ENCODE measurements around the gene RAD51B.

The RAD51B gene

GRCh38 chr14:68369281-68370056, 549.9 kb downstream of the RAD51B start:
- no peak for DNase-seq (ENCODE audit: low read depth)
- no peak overlapping the region for H3K4me3 ChIP-seq (ENCODE audit: low read length)

GRCh38 chr14:68370057-68370360, 550.4 kb downstream of the RAD51B start:
- no peak for DNase-seq (ENCODE audit: low read depth)
- H3K4me3 ChIP-seq (ENCODE audit: low read length), result no peak overlapping the region
- no peak for TF ChIP-seq CTCF (conservative IDR thresholded peaks at IDR 0.05; ENCODE audit: low read depth, low read length)

More at GRCh38 chr14:68369281-68370056, 549.9 kb downstream of the RAD51B start:
- no peak for TF ChIP-seq CTCF (conservative IDR thresholded peaks at IDR 0.05; ENCODE audit: low read depth, low read length)

GRCh38 chr14:68372368-68372767, 552.8 kb downstream of the RAD51B start:
- H3K4me3 ChIP-seq (ENCODE audit: low read length), result no peak overlapping the region
- TF ChIP-seq CTCF (conservative IDR thresholded peaks at IDR 0.05; ENCODE audit: low read depth, low read length), result no peak
- DNase-seq (ENCODE audit: low read depth), result no peak

- no peak overlapping the region for H3K4me3 ChIP-seq (ENCODE audit: low read length)
- DNase-seq (ENCODE audit: low read depth), result no peak
- TF ChIP-seq CTCF (conservative IDR thresholded peaks at IDR 0.05; ENCODE audit: low read depth, low read length), result no peak
Observed at GRCh38 chr14:68373124-68373646, 553.6 kb downstream of the RAD51B start.

- DNase-seq (ENCODE audit: low read depth), result no peak
- no peak overlapping the region for H3K4me3 ChIP-seq (ENCODE audit: low read length)
- TF ChIP-seq CTCF (conservative IDR thresholded peaks at IDR 0.05; ENCODE audit: low read depth, low read length), result no peak
Observed at GRCh38 chr14:68373847-68374444, 554.4 kb downstream of the RAD51B start.

GRCh38 chr14:68374682-68375081, 555.1 kb downstream of the RAD51B start:
- H3K4me3 ChIP-seq (ENCODE audit: low read length), result no peak overlapping the region
- no peak for TF ChIP-seq CTCF (conservative IDR thresholded peaks at IDR 0.05; ENCODE audit: low read depth, low read length)
- no peak for DNase-seq (ENCODE audit: low read depth)

- no peak overlapping the region for H3K4me3 ChIP-seq (ENCODE audit: low read length)
- no peak for DNase-seq (ENCODE audit: low read depth)
- no peak for TF ChIP-seq CTCF (conservative IDR thresholded peaks at IDR 0.05; ENCODE audit: low read depth, low read length)
Observed at GRCh38 chr14:68375376-68375775, 555.8 kb downstream of the RAD51B start.
